Activated CD4-positive, alpha-beta T cell treated with anti-CD3 and anti-CD28 coated beads for 24 hours (primary cell): ENCODE data around the gene GALNTL6.

ENCODE experiments used
- DNase-seq, 2 donors: peaks; one replicate each; pipeline ENCODE4 v3.0.0-alpha.2; 2020; ENCODE audit warnings: low read depth in 2 of 2

Gene GALNTL6

DNA sequence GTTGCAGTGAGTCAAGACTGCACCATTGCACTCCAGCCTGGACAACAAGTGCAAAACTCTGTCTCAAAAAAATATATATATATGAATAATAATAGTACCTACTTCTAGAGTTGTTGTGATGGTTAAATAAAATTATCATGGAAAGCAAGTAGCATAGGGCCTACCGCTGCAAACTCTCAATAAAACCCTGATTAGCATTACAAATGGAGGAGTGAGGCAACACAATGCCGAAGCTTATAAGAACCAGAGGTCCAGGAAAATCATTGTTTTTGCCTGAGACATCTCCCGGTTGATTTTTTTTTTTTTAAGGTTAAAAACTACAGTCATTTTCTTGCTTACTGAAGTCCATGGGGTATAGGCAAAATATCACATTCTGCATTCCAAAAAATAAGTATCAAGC is 1170.4 kb downstream of the GALNTL6 start:
- DNase-seq = no peak

DNA sequence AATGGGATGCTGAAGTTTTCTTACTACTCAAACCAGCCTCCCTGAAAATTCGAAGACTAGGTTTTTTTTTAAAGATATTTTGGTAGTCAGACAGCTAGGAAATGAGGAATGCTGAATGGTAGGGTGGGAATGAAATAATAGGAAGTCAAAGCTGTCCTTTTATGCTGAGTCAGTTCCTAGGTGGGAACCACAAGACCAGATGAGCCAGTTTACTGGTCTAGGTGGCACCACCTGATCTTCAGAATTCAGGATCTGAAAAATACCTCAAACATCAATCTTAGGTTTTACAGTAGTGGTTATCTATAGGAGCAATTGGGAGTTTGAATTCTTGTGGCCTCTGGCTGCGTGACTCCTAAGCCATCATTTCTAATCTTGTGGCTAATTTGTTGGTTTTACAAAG is 1172.3 kb downstream of the GALNTL6 start:
- no peak for DNase-seq

GRCh38 chr4:172986114-172986513 is 1172.9 kb downstream of the GALNTL6 start:
- DNase-seq = no peak

DNA sequence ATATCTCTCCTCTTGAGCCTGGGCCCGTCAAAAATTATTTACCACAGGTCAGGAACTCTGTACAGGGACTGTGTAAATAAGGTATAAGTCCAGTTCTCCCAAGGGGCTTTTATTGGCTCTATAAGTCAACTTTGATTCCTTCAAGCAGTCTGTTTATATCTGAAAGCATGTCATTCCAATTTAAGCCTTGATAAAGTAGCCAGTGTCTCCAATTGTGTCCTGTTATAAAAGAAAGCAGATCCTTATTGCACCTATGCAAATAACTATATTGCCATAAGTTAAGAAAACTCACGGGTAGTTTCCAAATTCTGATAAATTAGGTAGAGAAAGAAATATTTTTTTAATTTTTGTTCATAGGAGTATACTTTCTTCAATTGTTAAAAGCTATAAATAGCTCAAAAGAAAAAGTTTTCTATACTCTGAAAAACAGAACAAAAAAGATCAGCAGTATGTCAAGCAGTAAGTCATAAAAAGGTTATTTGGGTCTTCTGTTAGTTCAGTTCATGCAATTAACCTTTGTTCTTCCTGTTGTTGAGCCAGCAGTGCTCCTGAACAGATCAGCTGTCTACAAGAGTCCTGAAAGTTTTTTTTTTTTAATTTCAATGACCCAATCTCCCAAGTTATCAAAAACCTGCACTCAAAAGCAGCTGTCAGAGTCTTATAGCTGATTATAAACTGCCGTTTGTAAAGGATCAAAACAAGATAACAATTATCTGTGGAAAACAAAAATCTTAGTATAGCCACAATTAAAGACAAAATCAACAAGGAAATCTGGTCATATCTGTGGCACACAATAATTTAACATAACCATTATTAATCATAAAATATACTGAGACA is 1177.0 kb downstream of the GALNTL6 start:
- no peak for DNase-seq

DNA sequence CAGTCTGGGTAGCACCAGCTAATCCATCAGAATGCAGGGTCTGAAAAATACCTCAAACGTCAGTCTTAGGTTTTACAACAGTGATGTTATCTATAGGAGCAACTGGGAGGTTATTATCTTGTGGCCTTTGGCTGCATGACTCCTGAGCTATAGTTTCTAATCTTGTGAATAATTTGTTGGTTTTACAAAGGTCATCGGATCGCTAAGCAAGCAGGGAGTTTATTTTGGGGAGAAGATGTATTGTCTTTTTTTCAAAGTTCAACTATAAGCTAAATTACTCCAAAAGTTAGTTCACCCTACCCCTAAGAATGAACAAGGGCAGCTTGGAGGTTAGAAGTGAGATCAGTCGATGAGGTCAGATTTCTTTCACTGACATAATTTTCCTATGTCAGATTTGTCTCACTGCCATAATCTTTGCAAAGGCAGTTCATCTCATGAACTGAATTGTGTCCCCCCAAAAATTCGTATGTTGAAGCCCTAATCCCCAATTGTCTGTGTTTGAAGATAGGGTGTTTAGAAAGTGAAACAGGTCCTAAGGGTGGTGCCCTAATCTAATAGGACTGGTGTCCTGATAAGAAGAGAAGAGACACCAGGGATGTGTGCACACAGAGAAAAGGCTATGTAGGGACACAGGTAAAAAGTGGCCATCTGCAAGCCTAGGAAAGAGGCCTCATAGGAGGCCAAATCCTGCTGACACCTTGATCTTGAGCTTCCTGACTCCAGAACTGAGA is 1179.6 kb downstream of the GALNTL6 start:
- no peak for DNase-seq

- DNase-seq = no peak
These were observed 1182.0 kb downstream of the GALNTL6 start for GRCh38 chr4:172995161-172995560.

DNA sequence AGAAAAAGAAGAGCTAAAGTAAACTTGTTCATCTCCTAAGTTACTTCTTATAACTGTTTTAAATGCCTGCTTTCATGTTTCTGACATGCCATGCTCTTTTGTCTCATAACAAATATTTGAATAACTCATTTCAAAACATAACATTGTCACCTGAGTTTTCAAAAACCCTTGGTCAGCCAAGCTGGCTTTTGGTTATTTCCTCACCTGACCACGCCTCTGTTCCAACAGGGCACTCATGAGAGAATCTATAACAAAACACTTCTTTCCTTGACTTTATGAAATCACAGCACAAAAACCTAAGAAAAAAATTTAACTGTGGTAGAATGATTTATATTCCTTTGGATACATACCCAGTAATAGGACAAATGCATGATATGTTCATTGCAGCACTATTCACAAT is 1182.5 kb downstream of the GALNTL6 start:
- DNase-seq = no peak

DNA sequence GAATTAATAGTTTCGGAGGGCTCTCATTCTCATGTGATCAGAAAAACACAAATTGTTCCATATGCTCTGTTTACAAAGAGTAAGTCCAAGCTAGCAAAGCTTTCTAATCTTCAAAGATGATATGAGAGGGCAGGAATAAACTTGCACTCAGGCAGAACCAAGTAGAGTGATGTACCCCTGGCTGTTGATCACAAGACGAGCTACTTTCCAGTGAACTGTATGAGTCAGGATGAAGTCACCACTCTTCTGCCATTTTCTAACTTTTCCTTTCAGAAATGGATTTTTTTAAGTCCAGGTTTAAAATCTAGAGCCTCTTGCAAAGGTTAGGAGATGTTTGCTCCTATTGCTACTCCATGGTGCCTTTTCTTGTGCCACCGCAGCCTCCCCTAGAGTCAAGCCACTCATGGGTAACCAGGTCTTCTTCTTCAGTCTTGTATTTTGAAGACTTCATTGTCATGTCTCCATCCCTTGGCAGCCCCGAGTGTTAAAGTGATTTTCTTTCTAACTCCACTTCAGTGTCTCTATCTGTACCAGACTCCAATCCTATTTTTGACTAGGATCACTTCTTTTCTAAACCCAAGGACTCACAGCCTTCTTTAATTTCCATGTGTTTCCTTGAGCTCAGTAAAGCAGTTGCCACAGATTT is 1183.5 kb downstream of the GALNTL6 start:
- no peak for DNase-seq

GRCh38 chr4:172997217-172997609 is 1184.0 kb downstream of the GALNTL6 start:
- no peak for DNase-seq

DNA sequence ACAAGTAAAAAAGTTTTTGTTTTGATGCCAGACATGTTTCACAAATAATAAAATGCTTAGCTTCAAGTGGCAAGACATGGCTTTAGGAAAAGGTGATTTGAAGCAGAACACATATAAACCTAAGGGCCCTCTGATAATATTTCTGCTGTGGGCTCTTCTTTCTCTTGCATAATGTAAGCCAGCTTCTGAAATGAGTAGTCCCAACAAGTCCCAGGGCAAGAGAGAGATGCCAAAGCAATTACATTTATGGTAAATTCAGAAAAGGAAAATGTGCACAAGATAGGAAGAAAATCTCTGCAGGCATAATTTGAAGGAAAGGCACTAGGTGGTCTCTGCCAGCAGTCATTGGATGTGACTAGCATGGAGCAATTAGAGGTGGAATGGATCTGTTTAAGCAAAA is 1184.7 kb downstream of the GALNTL6 start:
- no peak for DNase-seq

DNA sequence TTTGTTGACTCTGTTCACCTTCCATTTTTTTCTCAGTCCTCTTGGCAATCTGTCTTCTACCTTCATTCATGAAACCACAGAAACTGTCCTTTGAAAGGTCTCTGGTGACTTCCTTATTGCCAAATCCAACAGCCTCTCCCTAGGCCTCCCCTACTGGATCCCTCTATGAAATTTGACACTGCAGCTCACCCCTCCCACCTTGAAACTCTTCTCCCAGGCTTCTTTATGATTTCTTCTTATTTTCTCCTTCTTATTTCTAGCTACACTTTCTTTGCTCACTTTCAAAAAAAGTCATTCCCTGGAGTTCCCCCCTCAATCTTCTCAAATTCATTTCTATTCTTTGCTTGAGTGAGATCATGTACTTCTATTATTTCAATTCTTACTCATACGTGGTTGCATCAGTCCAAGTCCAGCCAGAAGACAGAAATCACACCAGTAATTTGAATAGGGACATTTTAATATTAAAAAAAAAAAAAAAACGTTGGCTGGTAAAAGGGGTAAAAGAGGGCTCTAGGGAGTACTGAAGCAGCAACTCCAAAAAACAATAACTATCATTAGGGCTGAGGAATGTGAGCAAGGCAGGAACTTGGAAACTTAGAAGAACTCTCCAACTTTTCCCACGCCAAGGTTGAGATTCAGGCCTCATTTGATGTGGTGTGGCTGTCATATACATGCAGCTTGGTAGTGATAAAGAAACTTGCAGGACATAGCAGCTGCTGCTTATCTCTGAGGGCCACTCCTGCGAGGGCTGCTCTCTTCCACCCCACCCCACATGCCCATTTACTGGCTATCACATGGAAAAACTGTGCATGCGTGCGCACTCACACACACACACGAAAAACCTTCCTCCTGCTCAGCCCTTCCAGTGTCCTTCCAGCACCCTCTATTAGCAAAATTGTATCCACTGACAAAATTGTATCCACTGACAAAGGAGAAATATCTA is 1185.6 kb downstream of the GALNTL6 start:
- DNase-seq = no peak

- no peak for DNase-seq
These were observed 1188.4 kb downstream of the GALNTL6 start for GRCh38 chr4:173001571-173001970.

DNA sequence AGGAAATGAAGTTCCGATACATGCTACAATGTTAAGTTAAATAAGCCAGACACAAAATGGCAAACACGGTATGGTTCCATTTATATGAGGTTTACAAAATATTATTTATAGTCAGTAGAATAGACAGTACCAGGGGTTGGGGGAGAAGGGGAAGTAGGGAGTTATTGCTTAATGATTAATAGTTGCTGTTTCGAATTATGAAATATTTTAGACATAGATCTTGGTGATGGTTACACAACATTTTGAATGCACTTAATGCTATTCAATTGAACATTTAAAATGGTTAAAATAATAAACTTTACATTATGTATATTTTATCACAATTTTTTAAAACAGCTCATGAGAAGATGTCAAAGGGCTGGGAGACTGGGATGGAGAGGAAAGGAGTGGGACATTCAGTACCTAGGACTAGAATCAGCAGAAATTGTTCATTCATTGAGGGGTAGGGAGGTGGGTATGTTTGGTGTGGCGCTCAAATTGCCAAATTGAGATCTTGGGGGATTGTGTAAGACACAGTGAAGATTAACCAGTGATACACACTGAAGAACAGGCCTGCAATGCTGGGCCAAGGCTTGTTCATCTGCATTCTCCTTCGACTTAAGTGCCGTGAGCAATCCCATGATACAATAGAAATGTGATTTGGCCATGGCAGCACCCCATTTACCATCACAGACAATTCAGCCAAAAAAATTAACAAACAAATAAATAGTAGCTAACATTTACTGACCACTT is 1189.8 kb downstream of the GALNTL6 start:
- no peak for DNase-seq

- DNase-seq = no peak
These were observed 1192.9 kb downstream of the GALNTL6 start for GRCh38 chr4:173005912-173006633.

GRCh38 chr4:173008436-173008835 is 1195.2 kb downstream of the GALNTL6 start:
- DNase-seq = no peak

GRCh38 chr4:173009129-173009823 is 1196.1 kb downstream of the GALNTL6 start:
- no peak for DNase-seq

- DNase-seq = no peak
These were observed 1199.4 kb downstream of the GALNTL6 start for GRCh38 chr4:173012608-173013007.

GRCh38 chr4:173013232-173013930 is 1200.2 kb downstream of the GALNTL6 start:
- peak; percentile 19 to 42 for DNase-seq

- no peak for DNase-seq
These were observed 1200.9 kb downstream of the GALNTL6 start for GRCh38 chr4:173014113-173014558.
